Tongue (tissue), 2 donors: ENCODE data around the gene XPO1. TPM values are rescaled to one million over a fixed set of nuclear protein-coding genes. Genes with fewer than 3 reads are reported as not detected.
"Not testable (repeated sequence)": the region's sequence is repeated elsewhere in the genome, so short reads cannot be mapped to it uniquely, and the experiment has no call there.

Experiments
- DNase-seq: peaks from one replicate; pipeline ENCODE4 v3.0.0-alpha.2; 2015
- total RNA-seq: library from RNA; depleted of rRNA; stranded (reverse); fragments of >200 nt; gene quantifications from one replicate; pipeline ENCODE4 v1.2.3, GENCODE V29; 2014

Gene XPO1
- total RNA-seq, 1 donor from 2014 or later: 388 TPM

DNA sequence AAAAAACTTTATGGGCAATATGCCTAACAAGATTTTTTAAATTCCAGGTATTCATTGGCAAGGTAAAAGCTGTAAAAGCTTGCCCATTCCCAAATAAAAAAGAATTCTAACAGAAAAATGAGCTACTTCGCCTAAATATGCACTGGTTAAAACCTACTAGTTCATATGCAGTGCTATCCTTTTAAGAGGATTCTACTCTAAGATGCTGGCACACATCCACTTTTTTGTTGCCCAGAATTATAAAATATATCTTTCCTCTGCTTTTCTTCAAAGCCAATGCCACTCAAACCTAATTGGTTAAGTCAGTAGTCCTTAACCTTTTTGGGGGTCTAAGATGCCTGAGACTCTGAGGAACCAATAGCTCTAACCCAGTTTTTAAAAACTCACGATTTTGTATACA, 3.2 kb downstream of the XPO1 start:
- peak; percentile 20 for DNase-seq

DNA sequence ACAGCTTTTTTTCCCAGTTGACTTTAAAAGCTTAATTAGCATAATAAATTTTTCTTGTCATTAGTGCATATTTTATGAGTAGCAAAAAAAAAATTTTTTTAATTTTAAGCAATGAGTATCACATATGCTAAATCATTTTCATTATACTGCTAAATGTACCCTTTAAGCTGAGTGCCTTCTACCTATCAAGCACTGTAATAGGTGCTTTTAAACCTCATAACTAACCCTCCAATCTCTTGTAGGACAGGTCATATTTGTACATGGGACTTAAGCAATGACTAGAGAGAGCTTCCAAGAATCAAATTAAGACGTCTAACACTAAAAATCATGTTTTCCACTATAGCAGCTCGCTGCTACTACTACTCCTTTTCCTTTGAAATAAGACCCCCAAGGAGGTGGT, 7.4 kb downstream of the XPO1 start:
- no peak for DNase-seq

- DNase-seq: no peak
These were observed 8.0 kb downstream of the XPO1 start for GRCh38 chr2:61529944-61530735.

- DNase-seq: no peak
These were observed 17.9 kb downstream of the XPO1 start for GRCh38 chr2:61520261-61520660.

- DNase-seq: no peak
These were observed 25.3 kb downstream of the XPO1 start for GRCh38 chr2:61512768-61513398.

DNA sequence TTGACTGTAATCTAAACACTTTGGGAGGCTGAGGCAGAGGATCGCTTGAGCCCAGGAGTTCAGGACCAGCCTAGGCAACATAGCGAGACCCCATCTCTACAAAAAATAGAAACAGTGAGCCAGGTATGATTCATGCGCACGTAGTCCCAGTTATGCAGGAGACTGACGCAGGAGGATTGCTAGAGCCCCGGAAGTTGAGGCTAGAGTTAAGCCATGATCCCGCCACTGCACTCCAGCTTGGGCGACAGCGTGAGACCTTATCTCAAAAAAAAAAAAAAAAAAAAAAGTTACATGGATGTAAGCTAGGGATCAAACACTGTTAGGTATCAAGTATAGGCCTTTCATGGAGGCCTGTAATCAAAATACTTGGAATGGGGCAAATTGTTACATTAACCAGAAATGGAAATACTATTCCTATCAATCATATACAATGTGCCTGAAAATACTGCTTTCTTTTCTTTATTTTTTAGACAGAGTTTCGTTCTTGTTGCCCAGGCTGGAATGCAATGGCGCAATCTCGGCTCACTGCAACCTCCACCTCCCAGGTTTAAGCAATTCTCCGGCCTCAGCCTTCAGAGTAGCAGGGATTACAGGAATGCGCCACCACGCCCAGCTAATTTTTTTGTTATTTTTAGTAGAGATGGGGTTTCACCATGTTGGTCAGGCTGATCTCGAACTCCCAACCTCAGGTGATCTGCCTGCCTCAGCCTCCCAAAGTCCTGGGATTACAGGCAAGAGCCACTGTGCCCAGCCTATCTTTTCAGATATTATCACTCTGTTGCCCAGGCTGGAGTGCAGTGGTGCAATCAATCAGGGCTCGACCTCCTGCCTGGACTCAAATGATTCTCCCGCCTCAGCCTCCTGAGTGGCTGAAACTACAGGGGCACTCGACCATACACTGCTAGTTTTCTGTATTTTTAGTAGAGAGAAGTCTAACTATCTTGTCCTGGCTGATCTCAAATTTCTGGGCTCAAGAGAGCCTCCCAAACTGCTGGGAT, 27.2 kb downstream of the XPO1 start:
- no peak for DNase-seq

GRCh38 chr2:61504949-61505348, 33.2 kb downstream of the XPO1 start:
- DNase-seq: no peak

- no peak for DNase-seq
These were observed 39.1 kb downstream of the XPO1 start for GRCh38 chr2:61499060-61499459.

DNA sequence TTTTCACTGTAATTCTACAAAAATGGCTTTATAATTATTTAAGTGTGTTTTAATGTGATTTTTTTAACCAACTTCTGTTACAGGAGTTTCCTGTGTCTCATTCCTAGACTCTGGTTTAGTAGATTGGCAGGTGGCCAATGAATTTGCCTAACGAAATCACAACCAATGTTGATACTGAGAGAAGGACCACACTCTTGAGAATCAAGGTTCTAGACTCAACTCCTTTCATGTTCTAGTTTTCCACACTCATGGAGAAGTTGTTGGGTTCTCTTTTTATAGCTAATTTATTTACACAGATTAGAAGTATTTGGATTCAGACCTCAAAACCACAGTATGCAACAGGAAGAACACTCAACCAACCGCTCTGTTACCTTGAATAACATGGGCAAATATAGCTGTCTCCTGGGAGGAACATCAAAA, 44.6 kb downstream of the XPO1 start:
- DNase-seq: no peak

- DNase-seq: no peak
These were observed 45.7 kb downstream of the XPO1 start for GRCh38 chr2:61492476-61492875.

GRCh38 chr2:61485281-61485680, 52.9 kb downstream of the XPO1 start:
- DNase-seq: no peak

DNA sequence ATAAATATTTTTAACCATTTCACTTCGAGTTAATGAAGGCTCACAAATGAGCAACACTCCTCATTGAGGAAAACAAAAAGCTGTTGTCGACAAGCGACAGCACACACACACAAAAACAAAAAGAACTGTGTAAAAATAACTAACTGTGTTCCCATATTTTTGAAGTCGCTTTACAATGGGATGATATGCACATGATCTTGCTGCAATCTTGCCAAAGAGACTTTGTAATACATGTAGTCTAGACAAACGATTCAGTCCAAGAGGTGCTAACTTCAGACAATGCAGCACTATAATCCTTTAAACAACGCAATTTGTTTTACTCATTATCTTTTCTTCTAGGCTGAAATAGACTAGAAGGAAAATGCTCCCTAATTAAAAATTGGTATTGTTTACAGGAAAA, 60.1 kb downstream of the XPO1 start:
- DNase-seq: no peak

DNA sequence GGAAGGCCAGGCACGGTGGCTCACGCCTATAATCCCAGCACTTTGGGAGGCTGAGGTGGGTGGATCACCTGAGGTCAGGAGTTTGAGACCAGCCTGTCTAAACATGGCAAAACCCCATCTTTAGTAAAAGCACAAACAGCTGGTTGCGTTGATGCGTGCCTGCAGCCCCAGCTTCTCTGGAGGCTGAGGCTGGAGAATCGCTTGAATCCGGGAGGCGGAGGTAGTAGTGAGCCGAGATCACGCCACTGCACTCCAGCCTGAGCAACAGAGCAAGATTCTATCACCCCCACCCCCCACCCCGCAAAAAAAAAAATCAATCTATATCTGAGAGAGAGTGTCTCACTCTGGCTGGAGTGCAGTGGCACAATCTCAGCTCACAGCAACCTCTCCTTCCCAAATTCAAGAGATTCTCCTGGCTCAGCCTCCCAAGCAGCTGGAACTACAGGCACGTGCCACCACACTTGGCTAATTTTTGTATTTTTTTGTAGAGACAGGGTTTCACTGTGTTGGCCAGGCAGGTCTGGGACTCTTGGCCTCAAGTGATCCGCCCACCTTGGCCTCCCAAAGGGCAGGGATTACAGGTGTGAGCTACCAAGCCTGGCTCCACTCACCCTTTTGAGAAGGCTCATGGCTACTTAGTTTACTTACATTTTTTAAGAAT, 61.1 kb downstream of the XPO1 start:
- not testable (repeated sequence) for DNase-seq

GRCh38 chr2:61471905-61472805, 66.0 kb downstream of the XPO1 start:
- DNase-seq: peak; percentile 56

- DNase-seq: peak; percentile 98
These were observed 66.9 kb downstream of the XPO1 start, which contains the start of gene USP34 for GRCh38 chr2:61470965-61471904. TSS of gene USP34 (minus strand) at chr2:61471087. CDS start at chr2:61470692, 395 bp downstream.

- DNase-seq: peak; percentile 93
These were observed 67.8 kb downstream of the XPO1 start for GRCh38 chr2:61470122-61470951.

GRCh38 chr2:61469424-61470121, 68.6 kb downstream of the XPO1 start:
- DNase-seq: peak; percentile 45

- not testable (repeated sequence) for DNase-seq
These were observed 69.9 kb downstream of the XPO1 start for GRCh38 chr2:61468231-61468630.
